DND-41 (cell line): ENCODE data around the gene PIP4K2A.

Experiments
- CTCF ChIP-seq: IDR thresholded peaks from 2 replicates; pipeline ENCODE4 v1.5.1; 2012; ENCODE audit warnings: borderline replicate concordance, low read length, moderate library complexity, mild to moderate bottlenecking; ENCODE audit not compliant: poor library complexity, severe bottlenecking; ENCODE audit errors: extremely low read depth
- EZH2 ChIP-seq: IDR thresholded peaks from 3 replicates; pipeline ENCODE4 v1.6.1; 2012; ENCODE audit warnings: borderline replicate concordance, low read depth, mild to moderate bottlenecking, moderate library complexity, low read length, inconsistent platforms; ENCODE audit not compliant: severe bottlenecking

GRCh38 chr10:22534849-22535604 lies 179.4 kb downstream of the PIP4K2A start:
- TF ChIP-seq CTCF (no peak), EZH2 (no peak)
